Lower lobe of right lung (tissue), 2 donors: Measurements from ENCODE around the gene UBE2Q1. TPM values are rescaled to one million over a fixed set of nuclear protein-coding genes. Genes with fewer than 3 reads are reported as not detected.
A peak's percentile ranks its signal among the peaks of the same experiment; 100 is the strongest.
"Not testable (repeated sequence)": the region's sequence is repeated elsewhere in the genome, so short reads cannot be mapped to it uniquely, and the experiment has no call there.

Experiments used
- ATAC-seq, 2 donors: fragments of 200-7000 bp; cut with Tn5 transposase; one replicate each; pipeline ENCODE4 v1.9.1; 2020 to 2022; ENCODE audit warnings: mild to moderate bottlenecking in 2 of 2, moderate library complexity in 2 of 2
- DNase-seq: peaks from one replicate; pipeline ENCODE4 v3.0.0-alpha.2; 2020
- H3K27ac ChIP-seq: fragments of 200-600 bp; one replicate; pipeline ENCODE4 v1.8.0; 2022
- H3K27me3 ChIP-seq: fragments of 200-600 bp; one replicate; pipeline ENCODE4 v1.8.0; 2022; ENCODE audit warnings: low read depth
- H3K36me3 ChIP-seq: fragments of 200-600 bp; one replicate; pipeline ENCODE4 v1.8.0; 2022; ENCODE audit warnings: mild to moderate bottlenecking
- H3K4me1 ChIP-seq: fragments of 200-600 bp; one replicate; pipeline ENCODE4 v1.8.0; 2022
- H3K4me3 ChIP-seq: fragments of 200-600 bp; one replicate; pipeline ENCODE4 v1.8.0; 2022; ENCODE audit warnings: mild to moderate bottlenecking
- H3K9me3 ChIP-seq: fragments of 200-600 bp; one replicate; pipeline ENCODE4 v1.8.0; 2022
- intact Hi-C: fragments of 100-400 bp; cut with DNase I; formaldehyde crosslinking; loops from one replicate; pipeline ENCODE4 v1.11.0; 2022
- total RNA-seq: library from RNA; stranded (reverse); fragmentation: NEBNext Ultra II Directional; extraction: Animal tissue kit (Norgen Biotek cat#: 25700); gene quantifications from one replicate; pipeline ENCODE4 v1.2.1, GENCODE V29; 2021
- TF ChIP-seq, protein P1 (sequence below): fragments of 200-600 bp; IDR thresholded peaks from one replicate; pipeline ENCODE4 v1.8.0; 2022; ENCODE audit warnings: antibody characterized with exemption, mild to moderate bottlenecking
- donor health status: DM: no; HTN: yes; CAD: no; lungs with severe emphysema.

The UBE2Q1 gene
- total RNA-seq, 1 donor from 2014 or later, result 79.5 TPM

DNA sequence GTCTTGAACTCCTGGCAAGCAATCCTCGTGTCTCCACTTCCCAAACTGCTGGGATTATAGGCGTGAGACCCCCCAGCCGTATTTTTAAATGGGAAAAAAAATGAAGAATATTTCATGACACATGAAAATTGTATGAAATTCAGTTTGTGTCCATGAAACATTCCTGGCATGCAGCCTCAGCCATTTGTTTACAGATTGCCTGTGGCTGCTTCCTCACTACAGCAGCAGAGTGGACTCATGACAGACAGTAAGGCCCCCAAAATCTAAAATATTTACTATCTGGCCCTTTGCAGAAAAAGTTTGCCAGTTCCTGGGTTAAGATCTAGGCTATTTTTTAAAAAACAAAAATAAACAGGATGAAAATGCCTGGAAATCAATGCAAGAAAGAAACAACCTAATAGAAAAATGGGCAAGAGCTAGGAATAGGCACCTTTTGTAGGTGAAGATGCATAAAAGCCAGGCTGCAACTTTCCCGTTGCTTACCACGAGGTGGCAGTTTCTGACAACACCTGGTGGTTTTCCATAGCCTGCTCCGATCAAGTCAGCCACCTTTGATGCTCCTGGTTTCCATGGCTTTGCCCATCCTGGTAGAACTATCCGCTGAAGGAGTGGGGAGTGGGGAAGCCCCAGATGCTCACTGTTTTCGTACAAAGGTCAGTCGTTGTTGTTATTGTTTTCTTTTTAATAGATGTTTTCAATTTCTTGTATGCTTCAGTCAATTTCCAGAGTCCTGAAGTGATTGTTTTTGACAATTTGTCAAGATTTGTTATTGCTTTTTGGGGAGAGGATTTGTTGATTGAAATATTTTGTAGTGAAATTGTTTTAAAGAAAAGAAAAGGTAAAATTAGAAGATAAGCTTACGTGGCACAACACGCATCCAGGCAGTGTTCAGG is 24.3 kb downstream of the UBE2Q1 start:
- no peak overlapping the region for H3K27ac ChIP-seq
- ATAC-seq, result peak in 1 of 2 donors; percentile 36

DNA sequence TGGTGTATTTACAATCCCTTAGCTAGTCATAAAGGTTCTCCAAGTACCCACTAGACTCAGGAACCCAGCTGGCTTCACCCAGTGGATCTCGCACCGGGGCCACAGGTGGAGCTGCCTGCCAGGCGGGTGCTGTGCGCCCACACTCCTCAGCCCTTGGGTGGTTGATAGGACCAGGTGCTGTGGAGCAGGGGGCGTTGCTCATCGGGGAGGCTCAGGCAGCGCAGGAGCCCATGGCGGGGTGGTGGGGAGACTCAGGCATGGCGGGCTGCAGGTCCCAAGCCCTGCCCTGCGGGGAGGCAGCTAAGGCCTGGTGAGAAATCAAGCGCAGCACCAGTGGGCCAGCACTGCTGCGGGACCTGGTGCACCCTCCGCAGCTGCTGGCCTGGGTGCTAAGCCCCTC is 26.5 kb downstream of the UBE2Q1 start:
- ATAC-seq, intact Hi-C loops, H3K36me3 ChIP-seq, H3K4me1 ChIP-seq, H3K4me3 ChIP-seq, H3K27me3 ChIP-seq, DNase-seq, H3K27ac ChIP-seq, H3K9me3 ChIP-seq: not testable (repeated sequence)

More for the DNA sequence above, 24.3 kb downstream of the UBE2Q1 start:
- Histone ChIP-seq H3K27me3 (no peaks in the 10 kb centered on the region), H3K36me3 (no peaks in the 10 kb centered on the region), H3K4me3 (no peak overlapping the region), H3K4me1 (no peaks in the 10 kb centered on the region), H3K9me3 (no peaks in the 10 kb centered on the region)
- intact Hi-C loops, result no loop called here
- TF ChIP-seq, protein P1, sequence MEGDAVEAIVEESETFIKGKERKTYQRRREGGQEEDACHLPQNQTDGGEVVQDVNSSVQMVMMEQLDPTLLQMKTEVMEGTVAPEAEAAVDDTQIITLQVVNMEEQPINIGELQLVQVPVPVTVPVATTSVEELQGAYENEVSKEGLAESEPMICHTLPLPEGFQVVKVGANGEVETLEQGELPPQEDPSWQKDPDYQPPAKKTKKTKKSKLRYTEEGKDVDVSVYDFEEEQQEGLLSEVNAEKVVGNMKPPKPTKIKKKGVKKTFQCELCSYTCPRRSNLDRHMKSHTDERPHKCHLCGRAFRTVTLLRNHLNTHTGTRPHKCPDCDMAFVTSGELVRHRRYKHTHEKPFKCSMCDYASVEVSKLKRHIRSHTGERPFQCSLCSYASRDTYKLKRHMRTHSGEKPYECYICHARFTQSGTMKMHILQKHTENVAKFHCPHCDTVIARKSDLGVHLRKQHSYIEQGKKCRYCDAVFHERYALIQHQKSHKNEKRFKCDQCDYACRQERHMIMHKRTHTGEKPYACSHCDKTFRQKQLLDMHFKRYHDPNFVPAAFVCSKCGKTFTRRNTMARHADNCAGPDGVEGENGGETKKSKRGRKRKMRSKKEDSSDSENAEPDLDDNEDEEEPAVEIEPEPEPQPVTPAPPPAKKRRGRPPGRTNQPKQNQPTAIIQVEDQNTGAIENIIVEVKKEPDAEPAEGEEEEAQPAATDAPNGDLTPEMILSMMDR, result peak; percentile 31
- DNase-seq, result no peak

DNA sequence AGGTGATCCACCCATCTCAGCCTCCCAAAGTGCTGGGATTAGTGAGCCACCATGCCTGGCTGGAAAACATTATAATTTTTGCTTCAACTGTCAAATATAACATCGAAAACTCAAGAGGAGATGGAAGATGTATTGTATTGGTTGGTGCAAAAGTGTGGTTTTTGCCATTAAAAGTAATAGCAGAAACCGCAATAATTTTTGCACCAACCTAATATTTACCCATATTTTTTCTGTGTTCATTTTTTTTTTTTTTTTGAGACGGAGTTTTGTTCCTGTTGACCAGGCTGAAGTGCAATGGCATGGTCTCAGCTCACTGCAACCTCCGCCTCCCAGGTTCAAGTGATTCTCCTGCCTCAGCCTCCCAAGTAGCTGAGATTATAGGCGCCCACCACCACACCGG is 29.2 kb downstream of the UBE2Q1 start:
- Histone ChIP-seq H3K4me1 (no peaks in the 10 kb centered on the region), H3K9me3 (no peaks in the 10 kb centered on the region), H3K27ac (no peak overlapping the region), H3K4me3 (no peak overlapping the region), H3K27me3 (no peaks in the 10 kb centered on the region), H3K36me3 (no peaks in the 10 kb centered on the region)
- no peak for ATAC-seq
- TF ChIP-seq, protein P1, result no peak
- DNase-seq, result no peak
- intact Hi-C loops, result no loop called here

DNA sequence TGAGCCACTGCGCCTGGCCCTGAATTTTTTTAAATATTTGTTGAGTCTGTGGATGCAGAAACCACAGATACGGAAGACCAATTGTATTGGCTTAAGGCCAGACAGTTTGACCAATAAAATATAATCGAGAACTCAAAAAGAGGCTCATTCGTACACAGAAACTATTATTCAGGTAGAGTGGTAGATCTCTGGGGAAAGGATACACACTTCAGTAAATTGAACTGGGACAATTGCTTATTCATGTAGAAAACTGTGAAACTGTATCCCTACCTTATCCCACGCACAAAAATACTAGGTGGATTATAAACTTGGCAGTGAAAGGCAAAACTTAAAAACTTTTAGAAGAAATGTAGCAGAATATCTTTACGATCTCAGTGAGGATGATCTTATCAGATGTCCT is 31.3 kb downstream of the UBE2Q1 start:
- H3K36me3 ChIP-seq, result no peaks in the 10 kb centered on the region
- H3K4me3 ChIP-seq, result no peak overlapping the region
- no peaks in the 10 kb centered on the region for H3K9me3 ChIP-seq
- no peak overlapping the region for H3K27ac ChIP-seq
- no peak for ATAC-seq
- intact Hi-C loops, result no loop called here
- H3K27me3 ChIP-seq, result no peaks in the 10 kb centered on the region
- TF ChIP-seq, protein P1, result no peak
- no peak for DNase-seq
- peaks cover 4% of the 10 kb centered on the region for H3K4me1 ChIP-seq

DNA sequence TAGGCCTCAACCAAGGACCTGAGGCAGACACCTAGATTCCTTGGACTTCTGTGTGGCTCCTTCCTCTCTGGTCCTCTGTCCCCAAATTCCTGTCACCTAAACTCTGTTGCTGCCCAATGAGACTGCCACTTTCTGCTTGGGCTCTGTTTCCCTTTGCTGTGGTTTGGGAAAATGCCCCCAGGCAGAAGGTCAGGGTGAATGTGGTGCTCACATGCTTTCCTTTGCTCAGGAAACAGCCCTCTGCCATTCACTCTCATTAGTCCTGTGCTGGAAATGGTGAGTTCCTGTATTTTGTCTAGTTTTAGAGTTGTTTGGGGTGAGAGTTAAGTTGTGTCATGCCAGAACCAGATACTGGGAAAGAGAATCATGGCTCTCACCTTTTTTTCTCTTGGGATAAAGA is 33.6 kb downstream of the UBE2Q1 start:
- intact Hi-C loops, result no loop called here
- TF ChIP-seq, protein P1, result no peak
- no peaks in the 10 kb centered on the region for H3K36me3 ChIP-seq
- no peak overlapping the region for H3K4me3 ChIP-seq
- H3K4me1 ChIP-seq, result peaks cover 28% of the 10 kb centered on the region
- no peaks in the 10 kb centered on the region for H3K9me3 ChIP-seq
- ATAC-seq (no peak), DNase-seq (no peak)
- H3K27ac ChIP-seq, result no peak overlapping the region
- H3K27me3 ChIP-seq, result no peaks in the 10 kb centered on the region

DNA sequence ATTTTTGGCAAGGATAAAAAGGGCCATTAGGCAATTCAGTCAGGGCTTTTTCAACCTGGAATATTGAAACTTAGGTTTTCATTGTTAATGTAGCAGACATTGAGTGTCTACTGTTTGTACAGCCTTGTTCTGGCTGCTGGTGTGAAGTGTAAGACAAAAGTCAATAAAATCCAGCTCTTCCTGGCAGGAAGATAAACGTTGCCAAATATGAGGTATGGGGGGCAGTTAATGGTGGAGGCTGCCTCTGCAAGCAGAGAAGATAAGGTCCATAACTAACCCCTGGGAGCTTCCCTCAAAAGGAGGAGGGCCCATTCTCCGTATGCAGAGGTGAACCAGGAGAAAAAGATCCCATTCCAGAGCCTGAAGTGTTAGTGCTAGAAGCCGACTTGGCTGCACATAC is 36.8 kb downstream of the UBE2Q1 start:
- intact Hi-C loops, result no loop called here
- H3K9me3 ChIP-seq, result no peaks in the 10 kb centered on the region
- H3K36me3 ChIP-seq, result no peaks in the 10 kb centered on the region
- H3K27ac ChIP-seq, result peak overlapping the region; percentile 38
- ATAC-seq, result peak; percentile 9 to 65
- H3K4me1 ChIP-seq, result peaks cover 38% of the 10 kb centered on the region
- H3K27me3 ChIP-seq, result no peaks in the 10 kb centered on the region
- no peak for DNase-seq
- TF ChIP-seq, protein P1, result no peak
- no peak overlapping the region for H3K4me3 ChIP-seq
